ENCODE data around the gene NRM. TPM values are rescaled to one million over a fixed set of nuclear protein-coding genes. Genes with fewer than 3 reads are reported as not detected.
A peak's percentile ranks its signal among the peaks of the same experiment; 100 is the strongest.

The NRM gene
- total RNA-seq, 1 donor from 2014 or later, result 9.5 TPM

- H3K27ac ChIP-seq, result peak overlapping the region; percentile 62
- no peak for TF ChIP-seq CTCF (IDR thresholded peaks at IDR 0.05)
- H3K4me3 ChIP-seq, result peak overlapping the region; percentile 58
- DNase-seq (no peak), ATAC-seq (no peak)
- intact Hi-C loops (cut with DNase I), result no loop called here
- no peaks in the 10 kb centered on the region for H3K9me3 ChIP-seq
- peaks cover 36% of the 10 kb centered on the region for H3K4me1 ChIP-seq
- no peaks in the 10 kb centered on the region for H3K27me3 ChIP-seq
- H3K36me3 ChIP-seq, result no peaks in the 10 kb centered on the region
Observed at GRCh38 chr6:30691208-30691847, 544 bp upstream of the NRM start.

DNA sequence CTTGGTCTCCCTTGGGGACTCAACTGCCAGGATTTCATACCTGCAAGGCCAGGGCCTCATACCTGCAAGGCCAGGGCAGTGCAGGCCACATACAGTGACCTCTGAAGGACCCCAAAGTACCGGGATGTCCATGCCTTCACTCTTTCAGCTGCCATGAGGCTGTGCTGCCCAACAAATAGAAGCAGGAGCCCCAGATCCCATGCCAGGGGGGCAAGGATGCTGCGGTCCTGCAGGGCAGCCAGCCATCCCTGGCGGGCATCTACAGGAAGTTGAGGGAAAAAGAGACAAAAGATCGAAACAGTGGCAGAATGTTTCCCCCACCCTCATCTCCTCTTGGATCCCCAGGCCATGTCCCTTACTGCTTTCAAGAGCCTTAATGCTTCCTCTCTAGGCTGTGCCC is 799 bp downstream of the NRM start:
- DNase-seq (peak; percentile 40), ATAC-seq (no peak)
- Histone ChIP-seq H3K9me3 (no peaks in the 10 kb centered on the region), H3K27ac (peak overlapping the region; percentile 62), H3K27me3 (no peaks in the 10 kb centered on the region), H3K4me3 (peak overlapping the region; percentile 58), H3K4me1 (peaks cover 33% of the 10 kb centered on the region), H3K36me3 (no peaks in the 10 kb centered on the region)
- intact Hi-C loops (cut with DNase I), result no loop called here
- no peak for TF ChIP-seq CTCF (IDR thresholded peaks at IDR 0.05)

- no peak for TF ChIP-seq CTCF (IDR thresholded peaks at IDR 0.05)
- intact Hi-C loops (cut with DNase I), result no loop called here
- Histone ChIP-seq H3K36me3 (no peaks in the 10 kb centered on the region), H3K4me1 (peaks cover 33% of the 10 kb centered on the region), H3K27me3 (no peaks in the 10 kb centered on the region), H3K9me3 (no peaks in the 10 kb centered on the region), H3K27ac (peak overlapping the region; percentile 92), H3K4me3 (no peak overlapping the region)
- ATAC-seq (no peak), DNase-seq (no peak)
Observed at GRCh38 chr6:30689022-30689865, 1.5 kb downstream of the NRM start.

DNA sequence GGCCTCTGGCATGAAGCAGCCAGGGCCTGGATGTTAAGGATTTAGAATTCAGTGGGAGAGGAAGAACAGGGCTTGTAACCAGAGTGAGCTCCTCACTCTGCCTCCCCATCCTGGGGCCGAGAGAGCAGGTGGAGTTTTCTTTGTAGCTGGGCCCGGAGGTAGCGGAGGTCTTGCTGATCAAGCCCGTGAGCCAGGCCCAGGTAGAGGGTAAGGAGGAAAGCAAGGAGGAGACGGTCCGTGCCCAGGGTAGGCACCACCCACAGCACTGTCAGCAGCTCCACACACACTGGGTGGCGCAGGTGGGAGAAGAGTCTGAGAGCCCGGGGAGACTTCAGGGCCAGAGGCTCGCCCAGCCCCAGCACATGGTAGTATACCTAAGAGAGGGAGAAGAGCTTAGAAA is 2.2 kb downstream of the NRM start:
- H3K9me3 ChIP-seq, result no peaks in the 10 kb centered on the region
- no peak for DNase-seq
- peaks cover 33% of the 10 kb centered on the region for H3K4me1 ChIP-seq
- no peaks in the 10 kb centered on the region for H3K27me3 ChIP-seq
- no peaks in the 10 kb centered on the region for H3K36me3 ChIP-seq
- peak overlapping the region; percentile 78 for H3K4me3 ChIP-seq
- no peak for TF ChIP-seq CTCF (IDR thresholded peaks at IDR 0.05)
- peak overlapping the region; percentile 92 for H3K27ac ChIP-seq
- ATAC-seq, result no peak
- intact Hi-C loops (cut with DNase I), result no loop called here

DNA sequence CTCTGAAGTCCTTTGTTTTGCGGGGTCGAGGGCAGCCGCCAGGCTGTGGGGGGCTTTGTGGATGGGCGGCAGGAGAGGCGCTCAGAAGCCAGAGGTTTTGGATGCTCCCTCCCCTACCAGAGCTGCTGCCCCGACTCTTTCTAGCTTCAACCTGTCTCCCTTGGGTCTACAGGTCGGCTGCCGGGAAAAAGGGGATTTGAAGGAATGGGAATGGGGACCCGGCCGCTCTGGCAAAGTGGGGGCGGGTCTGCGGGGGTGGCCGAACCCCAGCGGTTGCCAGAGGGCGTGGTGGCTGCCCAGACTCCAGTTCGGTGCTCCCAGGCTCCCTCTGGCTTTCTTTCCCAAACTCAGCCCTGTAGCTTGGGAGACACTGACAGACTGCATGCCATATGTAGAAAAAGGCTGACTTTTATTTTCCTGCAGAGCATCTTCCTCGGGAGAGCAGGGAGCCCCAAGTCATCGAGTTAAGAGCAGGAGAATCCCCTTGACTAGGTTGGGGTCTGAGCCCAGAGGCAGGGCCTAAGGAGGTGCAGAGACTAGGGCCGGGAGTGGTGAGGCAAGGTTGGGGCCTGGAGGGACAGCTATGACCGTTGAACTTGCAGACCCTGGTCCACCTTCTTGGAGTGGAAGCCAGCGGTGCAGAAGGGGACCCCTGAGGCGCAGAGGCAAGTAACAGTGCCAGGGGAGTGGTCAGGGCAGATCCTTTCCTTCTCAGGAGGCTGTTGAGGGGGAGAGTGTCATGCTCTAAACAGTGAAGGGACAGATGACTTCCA is 2.9 kb downstream of the NRM start:
- Histone ChIP-seq H3K9me3 (no peaks in the 10 kb centered on the region), H3K4me1 (peaks cover 39% of the 10 kb centered on the region), H3K27ac (peak overlapping the region; percentile 92), H3K27me3 (no peaks in the 10 kb centered on the region), H3K4me3 (peak overlapping the region; percentile 78), H3K36me3 (no peaks in the 10 kb centered on the region)
- DNase-seq (no peak), ATAC-seq (no peak)
- no peak for TF ChIP-seq CTCF (IDR thresholded peaks at IDR 0.05)
- intact Hi-C loops (cut with DNase I), result no loop called here

Data from upper lobe of right lung (tissue), 1 donor.